Measurements from ENCODE around the gene AK3. TPM values are rescaled to one million over a fixed set of nuclear protein-coding genes. Genes with fewer than 3 reads are reported as not detected.

Gene AK3
- total and polyA plus RNA-seq, 2 of the 8 experiments (the other 6 are each of a cell fraction or from before 2014, with no cell fraction given) = 8.9 to 30.0 TPM

- Histone ChIP-seq H3K18ac (ENCODE audit: extremely low read depth, low read length) (no peak overlapping the region), H4K20me1 (replicated peaks in 1 of 2; ENCODE audit: control insufficient read depth in 1 of 2, insufficient read depth in 2 of 2, low read length in 2 of 2) (no peaks in the 10 kb centered on the region), H3K56ac (replicated peaks; ENCODE audit: insufficient read length, low read depth, low read length) (no peak overlapping the region), H3K4me2 (ENCODE audit: insufficient read depth in 1 of 2, low read depth in 2 of 2, low read length in 2 of 2) (no peak overlapping the region), H3K14ac (ENCODE audit: insufficient read length) (no peak overlapping the region), H4K91ac (replicated peaks; ENCODE audit: insufficient read length, low read length) (no peak overlapping the region), H3K4ac (replicated peaks; ENCODE audit: insufficient read length, low read depth, low read length) (no peak overlapping the region), H3K79me1 (ENCODE audit: low read depth, low read length) (no peaks in the 10 kb centered on the region), H2BK20ac (ENCODE audit: low read length) (no peak overlapping the region), H2BK120ac (replicated peaks; ENCODE audit: low read depth, low read length) (no peak overlapping the region), H2BK15ac (ENCODE audit: low read length) (no peak overlapping the region), H3K27me3 (replicated peaks in 1 of 4; ENCODE audit: control insufficient read depth in 3 of 4, extremely low read depth in 1 of 4, insufficient read depth in 3 of 4, low read length in 3 of 4) (no peaks in the 10 kb centered on the region), H2AK5ac (ENCODE audit: low read depth, low read length) (no peak overlapping the region), H2BK5ac (ENCODE audit: low read depth, low read length) (no peak overlapping the region), H2BK12ac (ENCODE audit: low read depth, low read length) (no peak overlapping the region), H3K23ac (ENCODE audit: insufficient read length) (no peak overlapping the region), H3K79me2 (ENCODE audit: control insufficient read depth in 1 of 2, insufficient read depth in 2 of 2, low read length in 2 of 2) (no peaks in the 10 kb centered on the region), H4K5ac (ENCODE audit: insufficient read length, low read depth, low read length) (no peak overlapping the region), H4K8ac (ENCODE audit: extremely low read depth, insufficient read depth, low read length) (no peak overlapping the region), H3K4me3 (ENCODE audit: extremely low read depth in 1 of 4, insufficient read depth in 2 of 4, low read depth in 3 of 4, low read length in 4 of 4) (no peak overlapping the region), H3K4me1 (replicated peaks in 1 of 4; ENCODE audit: control insufficient read depth in 3 of 4, insufficient read depth in 4 of 4, low read length in 3 of 4) (no peaks in the 10 kb centered on the region), H3K27ac (ENCODE audit: low read depth, low read length) (no peak overlapping the region), H2AFZ (ENCODE audit: low read length) (no peak overlapping the region), H3K9ac (replicated peaks in 1 of 4; ENCODE audit: extremely low read depth in 1 of 4, low read depth in 3 of 4, low read length in 3 of 4) (no peak overlapping the region), H3K23me2 (ENCODE audit: low read depth, low read length) (no peaks in the 10 kb centered on the region), H3K36me3 (ENCODE audit: control insufficient read depth in 2 of 4, insufficient read depth in 4 of 4, low read length in 3 of 4) (no peaks in the 10 kb centered on the region), H3K9me3 (ENCODE audit: insufficient read depth in 2 of 2, low read depth in 1 of 2, low read length in 1 of 2) (no peaks in the 10 kb centered on the region)
- POLR2A ChIA-PET (ENCODE audit: partially characterized antibody) = interaction anchor here (1.0 kb wide), 1 partner anchor 14 kb away, joined by 3 read pairs; no protein-coding TSS in a partner anchor
- CTCF ChIA-PET (ENCODE audit: partially characterized antibody) = interaction anchor here (0.6 to 1.8 kb wide), 9 partner anchors 11 to 573 kb away, joined by 3 to 8 read pairs (median 3); no protein-coding TSS in a partner anchor
- TF ChIP-seq RFX5 (IDR thresholded peaks at IDR 0.05; ENCODE audit: borderline replicate concordance, low read depth, low read length) = no peak
- no peak for TF ChIP-seq JUND (IDR thresholded peaks at IDR 0.05; ENCODE audit: low read length)
- no peak for TF ChIP-seq MAX (IDR thresholded peaks at IDR 0.05)
- TF ChIP-seq POU5F1 (IDR thresholded peaks at IDR 0.05; ENCODE audit: low read depth, low read length) = no peak
- no peak for TF ChIP-seq BACH1 (IDR thresholded peaks at IDR 0.05; ENCODE audit: low read length)
- no peak for TF ChIP-seq SP1 (IDR thresholded peaks at IDR 0.05; ENCODE audit: low read depth, low read length)
- no peak for TF ChIP-seq TCF12 (IDR thresholded peaks at IDR 0.05; ENCODE audit: low read depth, low read length)
- TF ChIP-seq CEBPB (IDR thresholded peaks at IDR 0.05; ENCODE audit: low read depth, low read length) = no peak
- no peak for TF ChIP-seq SIRT6 (IDR thresholded peaks at IDR 0.05; ENCODE audit: low read length)
- no peak for TF ChIP-seq KDM5A (IDR thresholded peaks at IDR 0.05; ENCODE audit: low read length)
- no peak for TF ChIP-seq TEAD4 (IDR thresholded peaks at IDR 0.05; ENCODE audit: low read depth, low read length)
- no peak for TF ChIP-seq SP4 (IDR thresholded peaks at IDR 0.05; ENCODE audit: low read length)
- DNase-seq (ENCODE audit: low read depth in 1 of 2, low spot score in 2 of 2) (no peak), FAIRE-seq (no peak)
- WGBS, 2 experiments (ENCODE audit: extremely low coverage in 1 of 2, insufficient coverage in 1 of 2, insufficient read length in 1 of 2, insufficient replicate concordance in 2 of 2, low coverage in 1 of 2, low lambda C conversion rate in 2 of 2, missing lambda C conversion rate in 1 of 2) = 75% methylated on average over 5 of the region's 5 CpGs; no CpG with 5 or more reads in 1 of the 2 experiments
Observed at GRCh38 chr9:4755026-4755609, 14.1 kb upstream of the AK3 start.

Data from H1 (cell line).